ENCODE data around the gene GPRC5A. TPM values are rescaled to one million over a fixed set of nuclear protein-coding genes. Genes with fewer than 3 reads are reported as not detected.

The GPRC5A gene
- total RNA-seq, 3 donors from 2014 or later, result 136 to 326 (median 320) TPM

DNA sequence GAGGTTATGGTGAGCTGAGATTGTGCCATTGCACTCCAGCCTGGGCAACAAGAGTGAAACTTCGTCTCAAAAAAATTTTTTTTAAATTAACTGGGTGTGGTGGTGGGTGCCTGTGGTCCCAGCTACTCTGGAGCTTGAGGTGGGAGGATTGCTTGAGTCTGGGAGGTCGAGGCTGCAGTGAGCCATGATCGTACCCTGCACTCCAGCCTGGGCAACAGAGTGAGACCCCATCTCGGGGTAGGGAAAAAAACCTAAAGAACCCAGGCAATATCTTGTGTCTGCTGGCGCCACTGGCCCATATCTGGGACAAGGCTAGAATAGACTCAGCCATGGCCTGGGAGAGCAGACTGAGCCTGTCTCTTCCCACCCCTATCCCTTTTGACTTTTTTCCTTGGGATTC, 9.1 kb upstream of the GPRC5A start:
- no peaks in the 10 kb centered on the region for H3K36me3 ChIP-seq (ENCODE audit: low read depth)
- no peak for ATAC-seq
- intact Hi-C loops (cut with DNase I, micrococcal nuclease), result no loop called here
- H3K4me1 ChIP-seq (ENCODE audit: low read depth), result peaks cover 30% of the 10 kb centered on the region
- H3K4me3 ChIP-seq, result no peak overlapping the region
- H3K9me3 ChIP-seq, result no peaks in the 10 kb centered on the region
- no peak for DNase-seq
- TF ChIP-seq, protein P1, sequence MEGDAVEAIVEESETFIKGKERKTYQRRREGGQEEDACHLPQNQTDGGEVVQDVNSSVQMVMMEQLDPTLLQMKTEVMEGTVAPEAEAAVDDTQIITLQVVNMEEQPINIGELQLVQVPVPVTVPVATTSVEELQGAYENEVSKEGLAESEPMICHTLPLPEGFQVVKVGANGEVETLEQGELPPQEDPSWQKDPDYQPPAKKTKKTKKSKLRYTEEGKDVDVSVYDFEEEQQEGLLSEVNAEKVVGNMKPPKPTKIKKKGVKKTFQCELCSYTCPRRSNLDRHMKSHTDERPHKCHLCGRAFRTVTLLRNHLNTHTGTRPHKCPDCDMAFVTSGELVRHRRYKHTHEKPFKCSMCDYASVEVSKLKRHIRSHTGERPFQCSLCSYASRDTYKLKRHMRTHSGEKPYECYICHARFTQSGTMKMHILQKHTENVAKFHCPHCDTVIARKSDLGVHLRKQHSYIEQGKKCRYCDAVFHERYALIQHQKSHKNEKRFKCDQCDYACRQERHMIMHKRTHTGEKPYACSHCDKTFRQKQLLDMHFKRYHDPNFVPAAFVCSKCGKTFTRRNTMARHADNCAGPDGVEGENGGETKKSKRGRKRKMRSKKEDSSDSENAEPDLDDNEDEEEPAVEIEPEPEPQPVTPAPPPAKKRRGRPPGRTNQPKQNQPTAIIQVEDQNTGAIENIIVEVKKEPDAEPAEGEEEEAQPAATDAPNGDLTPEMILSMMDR (IDR thresholded peaks at IDR 0.05), result no peak

DNA sequence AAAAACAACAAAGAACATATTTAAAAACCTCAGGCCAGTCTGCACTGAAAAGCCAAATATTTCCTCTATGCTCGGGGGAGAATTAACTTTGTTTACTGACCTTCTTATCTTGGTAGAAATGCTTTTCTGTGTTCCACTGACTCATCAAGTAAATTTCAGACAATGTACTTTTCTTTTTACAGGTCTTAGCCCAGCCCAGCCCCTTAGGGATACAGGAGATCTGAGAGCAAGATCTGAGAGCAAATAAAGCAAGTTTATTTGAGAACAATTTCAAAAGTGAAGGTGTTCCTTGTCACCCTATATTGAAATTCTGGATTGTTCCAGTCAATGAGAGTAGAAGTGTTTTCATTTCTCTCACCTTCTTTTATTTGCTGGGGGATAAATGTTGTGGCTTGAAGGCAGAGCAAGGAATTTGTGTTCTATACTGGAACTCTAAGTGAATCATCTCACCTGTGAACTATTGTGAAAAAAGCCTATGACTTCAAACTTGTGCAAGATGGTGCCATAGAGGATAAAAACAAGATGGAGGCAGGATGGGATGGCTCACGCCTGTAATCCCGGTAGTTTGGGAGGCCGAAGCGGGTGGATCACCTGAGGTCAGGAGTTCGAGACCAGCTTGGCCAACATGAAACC, 7.9 kb upstream of the GPRC5A start:
- no peaks in the 10 kb centered on the region for H3K36me3 ChIP-seq (ENCODE audit: low read depth)
- H3K9me3 ChIP-seq, result no peaks in the 10 kb centered on the region
- DNase-seq, result no peak
- peak; percentile 74 for ATAC-seq
- no peak overlapping the region for H3K4me3 ChIP-seq
- TF ChIP-seq, protein P1 (IDR thresholded peaks at IDR 0.05), result no peak
- H3K4me1 ChIP-seq (ENCODE audit: low read depth), result peaks cover 19% of the 10 kb centered on the region
- intact Hi-C loops (cut with DNase I, micrococcal nuclease), result no loop called here

DNA sequence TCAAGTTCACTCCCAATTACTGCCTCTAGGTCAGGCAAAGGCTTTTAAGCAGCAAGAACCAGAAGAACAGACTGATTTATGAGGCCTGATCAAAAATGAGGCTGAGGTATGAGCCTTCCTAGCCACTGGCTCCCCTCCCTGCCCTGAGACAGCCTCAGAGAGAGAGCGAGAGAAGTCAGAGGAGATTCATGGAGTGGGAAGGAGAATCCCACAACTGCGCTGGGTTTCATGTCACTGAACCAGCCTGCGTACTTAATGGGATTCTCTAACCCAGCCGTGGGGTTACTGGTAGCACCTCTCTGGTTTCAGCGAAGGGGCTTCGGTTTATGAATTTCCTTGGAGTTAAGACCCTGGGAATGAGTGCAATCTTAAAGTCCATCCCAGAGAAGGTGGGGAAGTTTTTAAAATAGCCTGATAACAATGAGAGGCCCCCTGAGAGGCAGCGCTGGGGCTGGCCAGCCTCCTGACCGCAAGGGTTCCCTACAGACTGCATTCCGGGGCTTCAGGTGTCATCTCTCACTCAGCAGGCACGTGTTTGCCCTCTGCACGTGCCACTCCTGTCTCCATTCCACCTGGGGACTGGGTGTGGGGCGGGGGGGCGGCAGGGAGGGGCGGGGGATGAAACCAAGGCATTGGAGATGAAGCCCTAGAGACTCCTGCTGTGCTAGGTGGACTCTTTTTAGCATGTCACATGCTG, 6.1 kb upstream of the GPRC5A start:
- intact Hi-C loops (cut with DNase I, micrococcal nuclease), result no loop called here
- TF ChIP-seq, protein P1 (IDR thresholded peaks at IDR 0.05), result no peak
- ATAC-seq (no peak), DNase-seq (no peak)
- H3K4me1 ChIP-seq (ENCODE audit: low read depth), result peaks cover 19% of the 10 kb centered on the region
- H3K9me3 ChIP-seq, result no peaks in the 10 kb centered on the region
- H3K4me3 ChIP-seq, result no peak overlapping the region
- no peaks in the 10 kb centered on the region for H3K36me3 ChIP-seq (ENCODE audit: low read depth)

DNA sequence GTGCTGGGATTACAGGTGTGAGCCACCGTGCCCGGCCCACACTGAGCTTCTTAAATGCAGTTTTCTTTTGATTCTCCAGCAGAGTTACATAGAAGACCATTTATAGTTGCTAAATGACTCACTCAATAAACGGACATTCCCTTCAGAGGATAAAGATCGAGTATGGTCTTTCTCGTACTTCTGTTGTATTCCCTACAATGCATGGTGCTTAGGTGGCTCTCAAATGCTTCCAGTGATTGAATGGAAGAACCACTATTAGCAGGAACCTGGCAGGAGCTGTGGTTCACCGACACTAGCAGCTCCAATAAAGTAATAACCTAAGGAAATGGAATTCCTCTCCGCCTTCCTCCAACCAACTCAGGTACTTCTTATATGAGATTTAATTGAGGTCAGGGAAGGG, 3.9 kb upstream of the GPRC5A start:
- intact Hi-C loops (cut with DNase I, micrococcal nuclease), result no loop called here
- Histone ChIP-seq H3K36me3 (ENCODE audit: low read depth) (no peaks in the 10 kb centered on the region), H3K9me3 (no peaks in the 10 kb centered on the region), H3K4me1 (ENCODE audit: low read depth) (peaks cover 19% of the 10 kb centered on the region), H3K4me3 (no peak overlapping the region)
- ATAC-seq (peak; percentile 3), DNase-seq (no peak)
- TF ChIP-seq, protein P1 (IDR thresholded peaks at IDR 0.05), result no peak

DNA sequence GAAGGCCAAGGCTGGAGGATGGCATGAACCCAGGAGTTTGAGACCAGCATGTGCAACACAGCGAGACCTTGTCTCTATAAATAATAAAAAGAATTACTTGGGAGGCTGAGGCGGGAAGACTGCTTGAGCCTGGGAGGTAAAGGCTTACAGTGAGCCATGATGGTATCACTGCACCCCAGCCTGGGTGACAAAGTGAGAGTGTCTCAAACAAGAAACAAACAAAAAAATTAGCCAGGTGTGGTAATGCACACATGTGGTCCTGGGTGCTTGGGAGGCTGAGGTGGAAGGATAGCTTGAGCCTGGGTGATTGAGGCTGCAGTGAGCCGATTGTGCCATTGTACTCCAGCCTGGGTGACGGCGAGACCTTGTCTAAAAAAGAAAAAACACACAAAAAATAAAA, 1.7 kb upstream of the GPRC5A start:
- no peak overlapping the region for H3K4me3 ChIP-seq
- intact Hi-C loops (cut with DNase I, micrococcal nuclease), result loop anchor here in 1 of 2 donors (5.0 kb wide), 1 partner anchor 52 kb away; no protein-coding TSS in a partner anchor
- DNase-seq, result no peak

More for the DNA sequence above, 1.7 kb upstream of the GPRC5A start:
- Histone ChIP-seq H3K9me3 (no peaks in the 10 kb centered on the region), H3K4me1 (ENCODE audit: low read depth) (peaks cover 25% of the 10 kb centered on the region), H3K36me3 (ENCODE audit: low read depth) (no peaks in the 10 kb centered on the region)
- no peak for ATAC-seq
- TF ChIP-seq, protein P1 (IDR thresholded peaks at IDR 0.05), result no peak
